ENCODE results near the gene NUP93. TPM values are rescaled to one million over a fixed set of nuclear protein-coding genes. Genes with fewer than 3 reads are reported as not detected.

NUP93 gene
- total and polyA plus RNA-seq, 9 of the 15 experiments (the other 6 are each of a cell fraction or from before 2014, with no cell fraction given), result 92.0 to 162 (median 121) TPM

DNA sequence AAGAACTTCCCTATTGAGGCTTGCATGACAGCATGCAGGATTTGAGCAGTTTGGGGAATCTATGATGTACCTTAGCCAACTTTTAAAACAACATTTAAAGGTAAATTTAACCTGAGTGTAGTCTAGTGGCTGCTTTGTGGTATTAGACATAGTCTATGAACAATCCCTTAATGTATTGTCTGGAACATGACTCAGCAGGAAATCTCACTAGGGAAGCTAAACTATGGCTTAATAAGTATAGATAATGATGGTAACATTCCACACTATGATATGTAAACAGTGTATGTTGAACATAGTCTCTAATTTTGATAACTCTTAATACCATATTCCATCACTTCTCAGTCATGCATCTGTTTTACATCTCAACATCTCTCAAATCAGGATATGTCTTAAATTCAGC lies 83.0 kb downstream of the NUP93 start (continued):
- TF ChIP-seq ZNF143 (CRISPR knock-in tag; IDR thresholded peaks at IDR 0.05) (no peak), KHSRP (IDR thresholded peaks at IDR 0.05) (no peak), NFE2 (IDR thresholded peaks at IDR 0.05; ENCODE audit: low read depth) (peak; percentile 79), ZNF561 (CRISPR knock-in tag; conservative IDR thresholded peaks at IDR 0.05) (no peak), ILF3 (IDR thresholded peaks at IDR 0.05; ENCODE audit: borderline replicate concordance) (no peak), DIDO1 (tag; IDR thresholded peaks at IDR 0.05; ENCODE audit: low read depth) (no peak), ZBTB8A (IDR thresholded peaks at IDR 0.05; ENCODE audit: partially characterized antibody) (no peak), NR4A1 (CRISPR knock-in tag; IDR thresholded peaks at IDR 0.05) (no peak), NR4A1 (tag; IDR thresholded peaks at IDR 0.05) (no peak), ELF4 (CRISPR knock-in tag; IDR thresholded peaks at IDR 0.05) (no peak), NFE2L1 (tag; IDR thresholded peaks at IDR 0.05; ENCODE audit: borderline replicate concordance, low read depth) (peak; percentile 85), ZNF121 (CRISPR knock-in tag; conservative IDR thresholded peaks at IDR 0.05) (no peak), NFYB (IDR thresholded peaks at IDR 0.05; ENCODE audit: extremely low read depth, insufficient read length) (no peak), NR3C1 (CRISPR knock-in tag; IDR thresholded peaks at IDR 0.05) (no peak), ZEB2 (IDR thresholded peaks at IDR 0.05) (no peak), MCM7 (IDR thresholded peaks at IDR 0.05) (no peak), HDAC1 (IDR thresholded peaks at IDR 0.05) (no peak), HMG20B (CRISPR knock-in tag; IDR thresholded peaks at IDR 0.05) (no peak), POLR2A (conservative IDR thresholded peaks at IDR 0.05) (no peak), CCNT2 (IDR thresholded peaks at IDR 0.05; ENCODE audit: borderline replicate concordance, extremely low read depth, insufficient read length, low read depth, low read length) (no peak), GTF2E2 (tag; IDR thresholded peaks at IDR 0.05) (no peak), NR2C2 (CRISPR knock-in tag; IDR thresholded peaks at IDR 0.05) (no peak), NR2C2 (tag; IDR thresholded peaks at IDR 0.05) (no peak), ZNF778 (CRISPR knock-in tag; IDR thresholded peaks at IDR 0.05) (no peak), FOXM1 (IDR thresholded peaks at IDR 0.05; ENCODE audit: low read depth) (no peak), FOXM1 (CRISPR knock-in tag; IDR thresholded peaks at IDR 0.05; ENCODE audit: low read depth) (no peak)
- TF ChIP-seq, protein P1, sequence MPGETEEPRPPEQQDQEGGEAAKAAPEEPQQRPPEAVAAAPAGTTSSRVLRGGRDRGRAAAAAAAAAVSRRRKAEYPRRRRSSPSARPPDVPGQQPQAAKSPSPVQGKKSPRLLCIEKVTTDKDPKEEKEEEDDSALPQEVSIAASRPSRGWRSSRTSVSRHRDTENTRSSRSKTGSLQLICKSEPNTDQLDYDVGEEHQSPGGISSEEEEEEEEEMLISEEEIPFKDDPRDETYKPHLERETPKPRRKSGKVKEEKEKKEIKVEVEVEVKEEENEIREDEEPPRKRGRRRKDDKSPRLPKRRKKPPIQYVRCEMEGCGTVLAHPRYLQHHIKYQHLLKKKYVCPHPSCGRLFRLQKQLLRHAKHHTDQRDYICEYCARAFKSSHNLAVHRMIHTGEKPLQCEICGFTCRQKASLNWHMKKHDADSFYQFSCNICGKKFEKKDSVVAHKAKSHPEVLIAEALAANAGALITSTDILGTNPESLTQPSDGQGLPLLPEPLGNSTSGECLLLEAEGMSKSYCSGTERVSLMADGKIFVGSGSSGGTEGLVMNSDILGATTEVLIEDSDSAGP (CRISPR knock-in tag; IDR thresholded peaks at IDR 0.05), result no peak
- TF ChIP-seq, protein P2, sequence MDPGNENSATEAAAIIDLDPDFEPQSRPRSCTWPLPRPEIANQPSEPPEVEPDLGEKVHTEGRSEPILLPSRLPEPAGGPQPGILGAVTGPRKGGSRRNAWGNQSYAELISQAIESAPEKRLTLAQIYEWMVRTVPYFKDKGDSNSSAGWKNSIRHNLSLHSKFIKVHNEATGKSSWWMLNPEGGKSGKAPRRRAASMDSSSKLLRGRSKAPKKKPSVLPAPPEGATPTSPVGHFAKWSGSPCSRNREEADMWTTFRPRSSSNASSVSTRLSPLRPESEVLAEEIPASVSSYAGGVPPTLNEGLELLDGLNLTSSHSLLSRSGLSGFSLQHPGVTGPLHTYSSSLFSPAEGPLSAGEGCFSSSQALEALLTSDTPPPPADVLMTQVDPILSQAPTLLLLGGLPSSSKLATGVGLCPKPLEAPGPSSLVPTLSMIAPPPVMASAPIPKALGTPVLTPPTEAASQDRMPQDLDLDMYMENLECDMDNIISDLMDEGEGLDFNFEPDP (CRISPR knock-in tag; IDR thresholded peaks at IDR 0.05), result no peak
- TF ChIP-seq, protein P3, sequence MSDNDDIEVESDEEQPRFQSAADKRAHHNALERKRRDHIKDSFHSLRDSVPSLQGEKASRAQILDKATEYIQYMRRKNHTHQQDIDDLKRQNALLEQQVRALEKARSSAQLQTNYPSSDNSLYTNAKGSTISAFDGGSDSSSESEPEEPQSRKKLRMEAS (CRISPR knock-in tag; IDR thresholded peaks at IDR 0.05), result no peak

All from K562 (cell line).